ENCODE measurements around the gene TUBB8B.
"Not testable (repeated sequence)": the region's sequence is repeated elsewhere in the genome, so short reads cannot be mapped to it uniquely, and the experiment has no call there.

Gene TUBB8B

DNA sequence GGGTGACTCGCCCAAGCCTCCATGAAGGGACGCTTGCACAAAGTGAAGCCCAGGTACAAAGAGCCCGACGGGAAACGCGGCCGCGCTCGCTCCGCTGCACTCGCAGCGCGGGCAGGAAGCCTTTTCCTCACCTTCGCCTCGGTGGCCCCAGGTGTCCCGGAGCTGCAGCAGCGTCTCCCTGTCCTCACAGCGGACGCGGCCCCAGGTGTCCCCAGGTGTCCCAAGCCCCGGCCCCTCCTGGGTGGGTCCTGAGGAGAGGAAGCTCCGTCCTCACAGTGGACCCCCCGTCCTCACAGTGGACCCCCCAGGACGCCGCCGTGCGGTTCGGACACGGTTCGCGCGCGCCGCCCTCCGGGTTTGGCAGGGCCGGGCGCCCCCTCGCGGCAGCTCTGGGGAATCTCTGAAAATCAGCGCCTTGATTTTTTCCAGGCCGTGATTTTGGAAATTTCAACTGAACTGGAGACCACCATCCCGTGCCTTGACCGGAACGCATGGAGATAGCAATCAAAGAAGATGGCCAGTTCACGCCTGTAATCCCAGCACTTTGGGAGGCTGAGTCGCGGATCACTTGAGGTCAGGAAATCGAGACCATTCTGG lies 23.9 kb upstream of the TUBB8B start:
- TF ChIP-seq, protein P1, sequence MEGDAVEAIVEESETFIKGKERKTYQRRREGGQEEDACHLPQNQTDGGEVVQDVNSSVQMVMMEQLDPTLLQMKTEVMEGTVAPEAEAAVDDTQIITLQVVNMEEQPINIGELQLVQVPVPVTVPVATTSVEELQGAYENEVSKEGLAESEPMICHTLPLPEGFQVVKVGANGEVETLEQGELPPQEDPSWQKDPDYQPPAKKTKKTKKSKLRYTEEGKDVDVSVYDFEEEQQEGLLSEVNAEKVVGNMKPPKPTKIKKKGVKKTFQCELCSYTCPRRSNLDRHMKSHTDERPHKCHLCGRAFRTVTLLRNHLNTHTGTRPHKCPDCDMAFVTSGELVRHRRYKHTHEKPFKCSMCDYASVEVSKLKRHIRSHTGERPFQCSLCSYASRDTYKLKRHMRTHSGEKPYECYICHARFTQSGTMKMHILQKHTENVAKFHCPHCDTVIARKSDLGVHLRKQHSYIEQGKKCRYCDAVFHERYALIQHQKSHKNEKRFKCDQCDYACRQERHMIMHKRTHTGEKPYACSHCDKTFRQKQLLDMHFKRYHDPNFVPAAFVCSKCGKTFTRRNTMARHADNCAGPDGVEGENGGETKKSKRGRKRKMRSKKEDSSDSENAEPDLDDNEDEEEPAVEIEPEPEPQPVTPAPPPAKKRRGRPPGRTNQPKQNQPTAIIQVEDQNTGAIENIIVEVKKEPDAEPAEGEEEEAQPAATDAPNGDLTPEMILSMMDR (IDR thresholded peaks at IDR 0.05; ENCODE audit: low read depth, low read length, missing control alignments), result peak; percentile 13
- DNase-seq (ENCODE audit: extremely low read depth, low read depth), result not testable (repeated sequence)
- peak overlapping the region; percentile 32 for H3K4me3 ChIP-seq (replicated peaks; ENCODE audit: low read depth, low read length)

DNA sequence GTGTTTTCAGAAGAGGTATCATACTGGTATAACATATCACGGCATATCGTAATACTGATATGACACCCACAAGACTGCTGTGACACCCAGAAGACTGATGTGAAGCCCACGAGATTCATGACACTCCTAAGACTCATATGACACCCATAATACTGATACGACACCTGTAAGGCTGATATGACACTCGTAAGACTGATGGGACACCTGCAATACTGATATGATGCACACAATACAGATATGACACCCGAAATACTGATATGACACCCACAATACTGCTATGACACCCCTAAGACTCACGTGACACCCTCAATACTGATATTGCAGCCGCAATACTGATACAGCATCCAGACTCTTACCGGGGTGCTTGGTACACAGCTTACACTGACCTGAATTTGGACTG lies 18.3 kb upstream of the TUBB8B start:
- H3K4me3 ChIP-seq (replicated peaks; ENCODE audit: low read depth, low read length); DNase-seq (ENCODE audit: extremely low read depth, low read depth): not testable (repeated sequence)

DNA sequence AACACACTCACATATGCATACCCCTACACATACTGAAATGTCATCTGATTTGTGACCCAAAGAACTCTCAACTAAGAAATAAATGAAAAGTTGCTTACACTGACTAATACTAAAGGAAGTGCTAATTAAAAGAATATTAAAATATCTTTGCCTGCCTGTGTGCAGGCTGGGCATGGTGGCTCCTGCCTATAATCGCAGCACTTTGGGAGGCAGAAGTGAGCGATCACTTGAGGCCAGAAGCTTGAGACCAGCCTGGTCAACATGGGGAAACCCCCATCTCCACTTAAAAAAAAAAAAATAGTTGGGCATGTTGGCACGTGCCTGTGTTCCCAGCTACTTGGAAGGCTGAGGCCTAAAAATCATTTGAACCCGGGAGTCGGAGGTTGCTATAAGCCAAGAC lies 14.9 kb upstream of the TUBB8B start:
- not testable (repeated sequence) for DNase-seq (ENCODE audit: extremely low read depth, low read depth); H3K4me3 ChIP-seq (replicated peaks; ENCODE audit: low read depth, low read length)

DNA sequence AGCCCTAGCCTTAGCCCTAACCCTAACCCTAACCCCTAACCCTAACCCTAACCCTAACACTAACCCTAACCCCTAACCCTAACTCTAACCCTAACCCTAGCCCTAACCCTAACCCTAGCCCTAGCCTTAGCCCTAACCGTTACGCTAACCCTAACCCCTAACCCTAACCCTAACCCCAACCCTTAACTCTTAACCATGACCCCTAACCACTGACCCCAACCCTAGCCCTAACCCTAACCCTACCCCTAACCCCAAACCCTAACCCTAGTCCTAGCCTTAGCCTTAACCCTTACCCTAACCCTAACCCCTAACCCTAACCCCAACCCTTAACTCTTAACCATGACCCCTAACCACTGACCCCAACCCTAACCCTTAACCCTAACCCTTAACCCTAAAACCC lies 14.2 kb upstream of the TUBB8B start:
- DNase-seq (ENCODE audit: extremely low read depth, low read depth); H3K4me3 ChIP-seq (replicated peaks; ENCODE audit: low read depth, low read length): not testable (repeated sequence)

DNA sequence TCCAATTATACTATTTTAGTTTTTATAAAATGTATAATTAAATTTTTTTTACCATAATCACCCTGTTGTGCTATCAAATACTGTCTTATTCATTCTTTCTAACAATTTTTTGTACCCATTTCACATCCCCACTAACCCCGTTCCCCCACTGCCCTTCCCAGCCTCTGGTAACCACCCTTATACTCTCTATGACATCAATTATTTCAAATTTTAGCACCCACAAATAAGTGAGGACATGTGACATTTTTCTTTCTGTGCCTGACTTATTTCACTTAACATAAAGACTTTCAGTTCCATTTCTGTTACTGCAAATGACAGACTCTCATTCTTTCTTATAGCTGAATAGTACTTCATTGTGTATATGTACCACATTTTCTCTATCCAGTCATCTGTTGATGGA lies 5.0 kb upstream of the TUBB8B start:
- not testable (repeated sequence) for H3K4me3 ChIP-seq (replicated peaks; ENCODE audit: low read depth, low read length); DNase-seq (ENCODE audit: extremely low read depth, low read depth)

DNA sequence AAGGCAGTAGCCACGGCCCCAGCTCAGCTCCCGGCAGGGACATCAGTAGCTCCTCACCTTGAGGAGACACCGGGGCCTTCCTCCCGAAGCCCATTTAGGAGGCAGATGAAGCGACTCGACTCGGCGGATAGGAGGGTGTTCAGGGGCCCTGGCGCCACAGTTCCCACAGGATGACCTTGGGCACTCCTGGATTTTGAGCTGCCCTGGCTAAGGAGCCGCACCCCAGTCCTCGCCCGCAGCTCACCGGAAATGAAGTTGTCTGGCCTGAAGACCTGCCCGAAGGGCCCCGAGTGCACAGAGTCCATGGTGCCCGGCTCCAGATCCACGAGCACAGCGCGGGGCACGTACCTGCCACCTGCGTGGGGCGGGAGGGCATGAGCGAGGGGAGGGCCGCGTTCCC lies 719 bp downstream of the TUBB8B start:
- not testable (repeated sequence) for H3K4me3 ChIP-seq (replicated peaks; ENCODE audit: low read depth, low read length); DNase-seq (ENCODE audit: extremely low read depth, low read depth)

DNA sequence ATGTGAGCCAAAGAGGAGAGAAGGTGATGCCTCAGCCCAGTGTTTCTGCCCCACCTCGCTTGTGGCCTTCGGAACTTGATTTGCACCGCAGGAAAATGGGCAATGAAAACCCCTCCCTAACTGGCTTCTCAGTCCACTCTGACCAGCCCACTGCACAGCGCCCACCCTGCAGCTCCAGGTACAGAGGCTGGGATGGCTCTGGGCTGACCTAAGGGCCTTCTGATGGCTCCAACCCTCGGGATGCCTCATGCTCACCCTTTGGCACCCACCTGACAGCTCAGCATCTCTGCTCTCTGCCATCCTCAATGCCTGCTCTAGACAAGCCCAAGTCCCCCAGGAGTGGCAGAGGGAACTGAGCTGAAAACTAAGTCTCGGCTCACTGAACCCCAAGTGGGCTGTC lies 36.2 kb downstream of the TUBB8B start:
- not testable (repeated sequence) for DNase-seq (ENCODE audit: extremely low read depth, low read depth)

DNA sequence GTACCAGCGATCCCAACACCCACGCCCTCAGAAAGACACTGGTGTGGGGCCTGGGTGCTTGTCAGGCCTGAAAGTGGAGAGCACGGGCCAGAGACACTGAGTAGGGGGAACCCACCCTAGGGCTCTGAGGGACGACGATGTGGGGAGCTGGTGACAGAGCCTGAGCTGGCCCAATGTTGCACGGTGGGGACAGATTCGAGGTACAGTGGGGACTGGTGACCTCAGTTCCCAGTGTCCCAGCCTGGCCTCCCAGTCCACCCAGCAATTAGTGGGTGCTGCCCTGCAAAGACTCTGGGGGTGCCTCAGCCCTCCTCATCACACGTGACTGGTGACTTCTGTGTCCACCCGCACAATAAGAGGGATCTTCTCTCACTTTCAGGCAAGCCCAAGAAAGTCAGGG lies 36.6 kb downstream of the TUBB8B start:
- DNase-seq (ENCODE audit: extremely low read depth, low read depth); H3K4me3 ChIP-seq (replicated peaks; ENCODE audit: low read depth, low read length): not testable (repeated sequence)

More for the DNA sequence above, 36.2 kb downstream of the TUBB8B start:
- H3K4me3 ChIP-seq (replicated peaks; ENCODE audit: low read depth, low read length), result not testable (repeated sequence)

DNA sequence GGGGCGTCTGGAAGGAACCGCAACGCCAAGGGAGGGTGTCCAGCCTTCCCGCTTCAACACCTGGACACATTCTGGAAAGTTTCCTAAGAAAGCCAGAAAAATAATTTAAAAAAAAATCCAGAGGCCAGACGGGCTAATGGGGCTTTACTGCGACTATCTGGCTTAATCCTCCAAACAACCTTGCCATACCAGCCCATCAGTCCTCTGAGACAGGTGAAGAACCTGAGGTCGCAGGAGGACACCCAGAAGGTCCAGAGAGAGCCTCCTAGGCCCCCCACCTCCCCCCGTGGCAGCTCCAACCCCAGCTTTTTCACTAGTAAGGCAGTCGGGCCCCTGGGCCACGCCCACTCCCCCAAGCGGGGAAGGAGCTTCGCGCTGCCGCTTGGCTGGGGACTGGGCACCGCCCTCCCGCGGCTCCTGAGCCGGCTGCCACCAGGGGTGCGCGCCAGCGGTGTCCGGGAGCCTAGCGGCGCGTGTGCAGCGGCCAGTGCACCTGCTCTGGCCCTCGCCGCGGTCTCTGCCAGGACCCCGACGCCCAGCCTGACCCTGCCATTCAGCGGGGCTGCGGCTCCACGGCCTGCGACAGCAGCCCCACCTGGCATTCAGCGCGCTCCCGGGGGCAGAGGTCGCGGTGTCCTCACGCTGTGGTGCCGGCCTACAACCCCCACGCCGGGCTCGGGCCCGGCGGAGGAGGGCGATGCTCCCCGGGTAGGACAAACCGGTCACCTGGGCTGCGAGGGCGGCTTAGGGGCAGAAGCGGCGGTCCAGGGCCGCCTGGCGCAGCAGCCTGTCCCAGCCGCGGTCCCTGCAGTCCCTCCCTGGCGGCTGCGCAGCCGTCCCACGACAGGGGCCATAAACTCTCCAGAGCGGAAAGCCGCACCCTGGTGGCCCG lies 37.8 kb downstream of the TUBB8B start:
- not testable (repeated sequence) for H3K4me3 ChIP-seq (replicated peaks; ENCODE audit: low read depth, low read length)

DNA sequence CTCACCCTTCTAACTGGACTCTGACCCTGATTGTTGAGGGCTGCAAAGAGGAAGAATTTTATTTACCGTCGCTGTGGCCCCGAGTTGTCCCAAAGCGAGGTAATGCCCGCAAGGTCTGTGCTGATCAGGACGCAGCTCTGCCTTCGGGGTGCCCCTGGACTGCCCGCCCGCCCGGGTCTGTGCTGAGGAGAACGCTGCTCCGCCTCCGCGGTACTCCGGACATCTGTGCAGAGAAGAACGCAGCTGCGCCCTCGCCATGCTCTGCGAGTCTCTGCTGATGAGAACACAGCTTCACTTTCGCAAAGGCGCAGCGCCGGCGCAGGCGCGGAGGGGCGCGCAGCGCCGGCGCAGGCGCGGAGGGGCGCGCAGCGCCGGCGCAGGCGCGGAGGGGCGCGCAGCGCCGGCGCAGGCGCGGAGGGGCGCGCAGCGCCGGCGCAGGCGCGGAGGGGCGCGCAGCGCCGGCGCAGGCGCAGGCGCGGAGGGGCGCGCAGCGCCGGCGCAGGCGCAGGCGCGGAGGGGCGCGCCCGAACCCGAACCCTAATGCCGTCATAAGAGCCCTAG lies 38.7 kb downstream of the TUBB8B start:
- H3K4me3 ChIP-seq (replicated peaks; ENCODE audit: low read depth, low read length), result not testable (repeated sequence)

More for the DNA sequence above, 37.8 kb downstream of the TUBB8B start:
- DNase-seq (ENCODE audit: extremely low read depth, low read depth), result not testable (repeated sequence)

DNA sequence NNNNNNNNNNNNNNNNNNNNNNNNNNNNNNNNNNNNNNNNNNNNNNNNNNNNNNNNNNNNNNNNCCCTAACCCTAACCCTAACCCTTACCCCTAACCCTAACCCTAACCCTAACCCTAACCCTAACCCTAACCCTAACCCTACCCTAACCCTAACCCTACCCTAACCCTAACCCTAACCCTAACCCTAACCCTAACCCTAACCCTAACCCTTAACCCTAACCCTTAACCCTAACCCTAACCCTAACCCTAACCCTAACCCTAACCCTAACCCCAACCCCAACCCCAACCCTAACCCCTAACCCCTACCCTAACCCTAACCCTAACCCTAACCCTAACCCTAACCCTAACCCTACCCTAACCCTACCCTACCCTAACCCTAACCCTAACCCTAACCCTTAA lies 39.5 kb downstream of the TUBB8B start:
- not testable (repeated sequence) for H3K4me3 ChIP-seq (replicated peaks; ENCODE audit: low read depth, low read length); DNase-seq (ENCODE audit: extremely low read depth, low read depth)

More for the DNA sequence above, 38.7 kb downstream of the TUBB8B start:
- DNase-seq (ENCODE audit: extremely low read depth, low read depth), result not testable (repeated sequence)
